Pancreas (tissue), 10 donors: ENCODE data around the gene DLGAP1. TPM values are rescaled to one million over a fixed set of nuclear protein-coding genes. Genes with fewer than 3 reads are reported as not detected.

Experiments used
- ATAC-seq, 4 donors: fragments of 200-7000 bp; cut with Tn5 transposase; one replicate each; pipeline versions ENCODE4 v1.8.0 to v1.9.1; 2020; ENCODE audit warnings: mild to moderate bottlenecking in 4 of 4, moderate library complexity in 4 of 4
- DNase-seq, 6 donors: peaks; one replicate each; pipeline ENCODE4 v3.0.0-alpha.2; 2020
- FAIRE-seq: peaks from 2 replicates; lab custom pipeline; 2012; peaks lifted over from hg19 to GRCh38; lab: Jason Lieb, UNC
- H3K27ac ChIP-seq, 4 donors: fragments of 200-600 bp; sonication (generic); 1 replicate in 3 of 4; 2 replicates in 1 of 4; pipeline versions ENCODE4 v1.5.0 to v1.8.0; 2020
- H3K27me3 ChIP-seq, 4 donors: fragments of 200-600 bp; one replicate each; pipeline ENCODE4 v1.8.0; 2021
- H3K36me3 ChIP-seq, 3 donors: fragments of 200-600 bp; sonication (generic) in 1 of 3; one replicate each; pipeline versions ENCODE4 v1.5.0 to v1.8.0; 2020 to 2021
- H3K4me1 ChIP-seq, 3 donors: fragments of 200-600 bp; one replicate each; pipeline ENCODE4 v1.8.0; 2021
- H3K4me3 ChIP-seq, 4 donors: fragments of 200-600 bp; sonication (generic) in 2 of 4; one replicate each; pipeline versions ENCODE4 v1.5.0 to v1.8.0; 2020 to 2021
- H3K9me3 ChIP-seq, 4 donors: fragments of 200-600 bp; one replicate each; pipeline ENCODE4 v1.8.0; 2021
- CTCF ChIP-seq, 4 donors: fragments of 200-600 bp; sonication (generic) in 3 of 4; IDR thresholded peaks; one replicate each; pipeline versions ENCODE4 v1.5.0 to v1.8.0; 2021; ENCODE audit warnings: antibody characterized with exemption in 4 of 4
- WGBS, 2 donors: extraction: QIAGEN DNeasy Blood & Tissue Kit; methylation state at CpG; one replicate each; pipeline ENCODE4 v1.1.7; 2013; 5-methylcytosine and 5-hydroxymethylcytosine counted together
- intact Hi-C, 3 donors: fragments of 100-400 bp; cut with DNase I; formaldehyde crosslinking; loops; one replicate each; pipeline versions ENCODE4 v1.11.1 to v1.14.2; 2022
- polyA plus RNA-seq, 2 donors: library from polyadenylated mRNA; stranded (reverse); fragments of 200-250 nt; gene quantifications; one replicate each; pipeline ENCODE4 v1.2.3, GENCODE V29; 2013
- total RNA-seq, 6 donors: library from RNA; stranded (reverse); fragmentation: NEBNext Ultra II Directional in 4 of 6; extraction: Animal tissue kit (Norgen Biotek cat#: 25700) in 4 of 6; gene quantifications; one replicate each; pipeline versions ENCODE4 v1.2.1 to v1.2.4, GENCODE V29; 2021 to 2023
- donor health status: healthy with polysubstance abuse.
- donor health status: DM: no; HTN: no; CAD: no; lungs with moderate emphysema.
- donor health status: DM: no; HTN: no; CAD: no.
- donor health status: control.
- donor health status: control.
- donor health status: Bipolar disorder and iron deficiency.
- donor health status: DM: yes; HTN: yes; CAD: no.
- donor health status: DM: no; HTN: no; CAD: no.
- donor health status: DM: no; HTN: no; CAD: no.
- donor health status: DM: yes; HTN: yes; CAD: no.

DLGAP1 gene
- total and polyA plus RNA-seq, 8 donors: 0.12 to 0.62 (median 0.30) TPM; not detected in 2

GRCh38 chr18:4453874-4454536, 1.1 kb downstream of the DLGAP1 start:
- intact Hi-C loops: no loop called here
- H3K36me3 ChIP-seq: no peaks in the 10 kb centered on the region
- peaks cover 0 to 27% (median 11%) of the 10 kb centered on the region in 4 donors for H3K27me3 ChIP-seq
- no peaks in the 10 kb centered on the region for H3K9me3 ChIP-seq
- H3K4me1 ChIP-seq: peaks cover 0 to 8% (median 0%) of the 10 kb centered on the region in 3 donors
- H3K4me3 ChIP-seq: peak overlapping the region in 2 of 4 donors; percentile 36 to 45
- TF ChIP-seq CTCF (IDR thresholded peaks at IDR 0.05): no peak
- DNase-seq (peak in 2 of 6 donors; percentile 52 to 60), ATAC-seq (peak in 1 of 4 donors; percentile 11), FAIRE-seq (no peak)
- no peak overlapping the region for H3K27ac ChIP-seq
- WGBS, 2 donors: 1 to 2% methylated on average over 44 to 46 of the region's 46 CpGs

- peak overlapping the region in 2 of 4 donors; percentile 36 to 45 for H3K4me3 ChIP-seq
- TF ChIP-seq CTCF (IDR thresholded peaks at IDR 0.05): no peak
- FAIRE-seq (no peak), DNase-seq (no peak), ATAC-seq (no peak)
- peaks cover 0 to 27% (median 11%) of the 10 kb centered on the region in 4 donors for H3K27me3 ChIP-seq
- intact Hi-C loops: no loop called here
- no peaks in the 10 kb centered on the region for H3K36me3 ChIP-seq
- no peaks in the 10 kb centered on the region for H3K9me3 ChIP-seq
- WGBS, 2 donors: 12 to 19% methylated on average over 8 of the region's 8 CpGs
- H3K27ac ChIP-seq: no peak overlapping the region
- peaks cover 0 to 8% (median 0%) of the 10 kb centered on the region in 3 donors for H3K4me1 ChIP-seq
These were observed 1.6 kb downstream of the DLGAP1 start for GRCh38 chr18:4453567-4453873.

- whole genome bisulfite sequencing, 2 donors: 14 to 34% methylated on average over 2 of the region's 2 CpGs
- DNase-seq (no peak), ATAC-seq (no peak), FAIRE-seq (no peak)
- no peaks in the 10 kb centered on the region for H3K36me3 ChIP-seq
- intact Hi-C loops: no loop called here
- H3K4me3 ChIP-seq: no peak overlapping the region
- peaks cover 0 to 8% (median 0%) of the 10 kb centered on the region in 3 donors for H3K4me1 ChIP-seq
- TF ChIP-seq CTCF (IDR thresholded peaks at IDR 0.05): no peak
- H3K27me3 ChIP-seq: peaks cover 0 to 22% (median 10%) of the 10 kb centered on the region in 4 donors
- no peaks in the 10 kb centered on the region for H3K9me3 ChIP-seq
- H3K27ac ChIP-seq: no peak overlapping the region
These were observed 4.9 kb downstream of the DLGAP1 start for GRCh38 chr18:4450065-4450658.

GRCh38 chr18:4445902-4446301, 9.2 kb downstream of the DLGAP1 start:
- no peak for TF ChIP-seq CTCF (IDR thresholded peaks at IDR 0.05)
- ATAC-seq (no peak), DNase-seq (no peak), FAIRE-seq (no peak)
- intact Hi-C loops: no loop called here
- 85% methylated on average over 4 of the region's 4 CpGs for WGBS, 2 donors
- H3K36me3 ChIP-seq: no peaks in the 10 kb centered on the region
- H3K9me3 ChIP-seq: no peaks in the 10 kb centered on the region
- H3K4me3 ChIP-seq: no peak overlapping the region
- H3K27me3 ChIP-seq: peaks cover 0 to 6% (median 0%) of the 10 kb centered on the region in 4 donors
- H3K4me1 ChIP-seq: no peaks in the 10 kb centered on the region
- no peak overlapping the region for H3K27ac ChIP-seq

- H3K9me3 ChIP-seq: no peaks in the 10 kb centered on the region
- TF ChIP-seq CTCF (IDR thresholded peaks at IDR 0.05): no peak
- peak; percentile 66 to 81 (median 69) for ATAC-seq
- H3K36me3 ChIP-seq: no peaks in the 10 kb centered on the region
- intact Hi-C loops: no loop called here
- DNase-seq: no peak
- H3K27me3 ChIP-seq: peaks cover 0 to 6% (median 0%) of the 10 kb centered on the region in 4 donors
- no peak overlapping the region for H3K27ac ChIP-seq
- no peak for FAIRE-seq
- H3K4me3 ChIP-seq: no peak overlapping the region
- H3K4me1 ChIP-seq: no peaks in the 10 kb centered on the region
These were observed 10.8 kb downstream of the DLGAP1 start for GRCh38 chr18:4444306-4444705.
